ENCODE measurements around the gene ESAM.

ESAM gene, protein sequence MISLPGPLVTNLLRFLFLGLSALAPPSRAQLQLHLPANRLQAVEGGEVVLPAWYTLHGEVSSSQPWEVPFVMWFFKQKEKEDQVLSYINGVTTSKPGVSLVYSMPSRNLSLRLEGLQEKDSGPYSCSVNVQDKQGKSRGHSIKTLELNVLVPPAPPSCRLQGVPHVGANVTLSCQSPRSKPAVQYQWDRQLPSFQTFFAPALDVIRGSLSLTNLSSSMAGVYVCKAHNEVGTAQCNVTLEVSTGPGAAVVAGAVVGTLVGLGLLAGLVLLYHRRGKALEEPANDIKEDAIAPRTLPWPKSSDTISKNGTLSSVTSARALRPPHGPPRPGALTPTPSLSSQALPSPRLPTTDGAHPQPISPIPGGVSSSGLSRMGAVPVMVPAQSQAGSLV

DNA sequence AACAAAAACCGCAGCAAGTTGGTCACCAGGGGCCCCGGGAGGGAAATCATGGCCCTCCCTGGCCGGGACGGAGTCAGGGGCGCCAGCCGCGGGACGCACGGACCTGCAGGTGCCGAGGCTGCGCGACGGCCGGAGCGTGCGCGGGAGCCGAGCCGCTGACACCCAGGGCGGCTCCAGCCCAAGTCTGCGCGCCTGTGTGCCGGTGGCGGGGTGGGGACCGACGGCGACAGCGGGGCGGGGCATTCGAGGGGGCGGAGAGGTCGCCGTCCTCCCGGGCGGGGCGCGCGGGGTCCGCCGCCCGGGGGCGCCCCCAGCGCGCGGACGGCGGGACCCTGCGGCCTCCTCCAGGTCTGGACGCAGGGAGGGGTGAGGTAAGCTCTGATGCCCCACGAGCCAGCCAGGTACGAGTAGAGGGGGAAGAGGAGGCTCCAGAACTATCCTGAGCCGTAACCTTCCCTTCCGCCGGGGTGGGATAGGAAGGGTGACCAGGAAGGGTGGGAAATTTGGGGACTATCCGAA is at the start of gene ESAM:
ESAM (minus strand) TSS at position 186 of the 519 bp plus-strand sequence; CDS start at position 50, 136 bp downstream.
- peak within 1 kb of the TSS; percentile 51 for H3K4me3 ChIP-seq (ENCODE audit: low read depth, low read length)

DNA sequence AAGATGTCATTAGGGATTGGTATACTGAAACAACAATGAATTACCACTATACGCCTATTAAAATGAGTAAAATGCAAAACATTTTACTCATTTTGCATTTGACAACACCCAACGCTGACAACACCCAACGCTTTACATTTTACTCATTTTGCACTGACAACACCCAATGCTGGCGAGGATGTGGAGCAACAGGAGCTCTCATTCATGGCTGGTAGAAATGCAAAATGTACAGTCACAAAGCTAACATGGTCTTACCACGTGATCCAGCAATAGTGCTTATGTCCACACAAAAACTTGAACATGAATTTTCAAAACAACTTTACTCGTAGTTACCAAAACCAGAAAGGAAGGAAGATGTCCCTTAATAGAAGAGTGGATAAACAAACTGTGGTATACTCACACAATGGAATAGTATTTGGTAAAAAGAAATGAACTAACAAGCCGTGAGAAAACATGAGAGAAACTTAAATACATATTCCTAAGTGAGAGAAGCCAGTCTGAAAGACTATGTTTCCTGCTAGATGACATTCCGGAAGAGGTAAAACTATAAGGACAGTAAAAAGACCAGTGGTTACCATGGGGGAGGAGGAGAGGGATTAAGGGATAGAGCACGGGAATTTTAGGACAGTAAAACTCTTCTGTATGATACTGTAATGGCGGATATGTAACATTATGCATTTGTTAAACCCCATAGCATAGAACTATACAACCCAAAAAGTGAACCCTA is 49.5 kb upstream of the ESAM start:
- H3K4me3 ChIP-seq (ENCODE audit: low read depth, low read length) = no peak overlapping the region

DNA sequence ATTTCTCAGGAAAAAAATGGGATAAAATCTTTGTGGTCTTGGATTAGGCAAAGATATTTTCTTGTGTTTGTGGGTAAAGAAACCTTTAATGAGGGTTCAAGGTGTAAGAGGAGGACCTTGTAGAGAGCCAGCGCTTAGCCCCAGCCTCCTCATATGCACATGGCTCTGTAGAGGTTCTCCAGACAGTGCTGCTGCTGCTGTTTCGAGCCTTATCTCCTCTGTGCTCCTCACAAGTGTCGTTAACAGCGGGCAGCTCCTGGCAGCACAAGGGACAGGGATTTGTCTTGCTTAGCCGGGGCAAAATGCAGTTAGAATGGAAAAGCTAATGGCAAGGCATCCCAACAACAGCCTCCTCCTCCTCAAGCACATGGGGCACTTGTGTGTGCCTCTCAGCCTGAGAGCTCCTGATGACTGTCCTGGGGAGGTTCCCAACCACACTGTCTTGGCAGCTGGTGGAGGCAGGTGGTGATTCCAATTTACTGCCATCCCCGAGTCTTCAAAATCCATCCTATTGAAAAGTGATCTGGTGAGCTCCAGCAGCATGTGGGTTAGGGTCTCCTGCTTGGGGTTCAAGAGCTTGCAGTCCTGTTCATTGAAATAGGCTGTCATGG is 45.7 kb upstream of the ESAM start:
- H3K4me3 ChIP-seq (ENCODE audit: low read depth, low read length) = no peak overlapping the region

DNA sequence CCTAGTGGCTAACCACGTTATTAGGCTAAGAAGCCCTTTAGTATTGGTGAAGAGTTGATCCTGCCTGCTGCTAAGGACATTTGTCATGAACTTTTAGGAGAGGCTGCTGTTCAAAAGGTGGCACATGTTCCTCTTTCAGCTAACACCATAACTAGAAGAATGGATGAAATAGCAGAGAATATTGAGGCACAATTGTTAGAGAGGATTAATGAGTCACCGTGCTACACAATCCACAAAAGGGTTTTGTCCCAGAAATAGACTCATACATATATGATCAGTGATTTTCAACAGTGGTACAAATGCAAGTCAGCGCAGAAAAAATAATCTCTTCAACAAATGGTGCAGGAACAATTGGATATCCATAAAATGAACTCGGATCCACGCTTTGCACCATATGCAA is 45.1 kb upstream of the ESAM start:
- no peak overlapping the region for H3K4me3 ChIP-seq (ENCODE audit: low read depth, low read length)

DNA sequence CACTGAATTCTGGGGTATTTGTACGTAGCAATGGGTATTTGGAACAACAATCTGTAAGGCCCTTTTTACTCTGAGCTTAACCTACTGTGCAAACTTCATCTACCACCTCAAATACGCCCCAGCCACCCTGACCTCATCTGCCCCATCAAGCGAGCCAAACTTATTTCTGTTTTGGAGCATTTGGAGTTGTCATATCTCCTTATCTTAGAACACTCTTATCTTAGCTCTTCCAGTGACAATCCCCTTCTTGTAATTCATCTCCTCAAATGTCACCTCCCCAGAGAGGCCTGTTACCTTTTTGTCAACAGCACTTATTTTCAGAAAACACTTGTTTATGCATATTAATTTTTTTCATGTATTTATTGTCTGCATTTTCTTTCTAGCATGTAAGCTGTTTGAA is 42.8 kb upstream of the ESAM start:
- no peak overlapping the region for H3K4me3 ChIP-seq (ENCODE audit: low read depth, low read length)

DNA sequence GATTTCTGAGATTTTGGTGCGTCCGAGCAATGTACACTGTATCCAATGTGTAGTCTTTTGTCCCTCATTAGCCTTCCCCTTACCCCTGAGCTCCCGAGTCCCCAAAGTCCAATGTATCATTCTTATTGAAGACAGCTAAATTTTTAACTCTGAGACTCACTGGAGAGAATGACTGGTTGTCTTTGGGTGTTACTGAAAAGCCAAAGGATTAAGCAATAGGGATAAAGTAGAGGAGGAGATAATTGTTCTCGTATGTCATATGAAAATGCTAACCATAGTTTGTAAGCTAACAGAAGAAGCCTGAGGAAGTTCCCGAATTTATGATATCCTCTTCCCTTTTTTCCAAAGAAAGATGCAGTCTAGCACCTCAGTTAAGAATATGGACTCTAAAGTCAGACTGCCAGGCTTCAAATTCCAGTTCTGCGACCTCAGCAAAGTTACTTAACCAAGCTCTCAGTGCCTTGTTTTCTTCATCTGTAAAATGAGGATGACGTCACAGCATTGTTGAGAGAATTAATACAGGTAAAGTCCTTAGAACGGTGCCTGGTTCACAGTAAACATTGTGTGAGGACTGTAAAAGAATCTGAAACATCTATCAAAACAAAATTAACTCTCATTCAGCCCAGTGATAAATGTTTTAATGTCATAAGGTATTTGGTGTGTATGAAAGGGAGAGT is 39.7 kb upstream of the ESAM start:
- no peak overlapping the region for H3K4me3 ChIP-seq (ENCODE audit: low read depth, low read length)

DNA sequence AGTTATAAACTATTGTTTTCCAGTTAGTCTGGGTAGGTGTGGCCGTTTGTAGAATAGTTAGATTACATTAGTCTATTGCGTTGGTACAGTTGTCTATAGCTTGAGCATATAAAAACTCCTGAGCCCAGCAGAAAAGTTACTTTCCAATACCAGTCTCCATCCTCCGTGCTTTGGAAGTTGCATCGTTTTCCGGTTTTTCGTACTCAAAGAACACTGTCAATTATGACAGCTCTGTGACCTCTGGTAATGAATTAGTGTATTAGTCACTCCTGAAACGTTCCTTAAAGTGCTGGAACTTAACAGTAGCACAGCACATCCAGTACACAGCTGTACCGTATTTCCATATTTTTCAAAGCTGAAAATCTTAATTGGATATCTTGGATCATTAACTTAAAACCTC is 38.9 kb upstream of the ESAM start:
- H3K4me3 ChIP-seq (ENCODE audit: low read depth, low read length) = peak overlapping the region; percentile 86

DNA sequence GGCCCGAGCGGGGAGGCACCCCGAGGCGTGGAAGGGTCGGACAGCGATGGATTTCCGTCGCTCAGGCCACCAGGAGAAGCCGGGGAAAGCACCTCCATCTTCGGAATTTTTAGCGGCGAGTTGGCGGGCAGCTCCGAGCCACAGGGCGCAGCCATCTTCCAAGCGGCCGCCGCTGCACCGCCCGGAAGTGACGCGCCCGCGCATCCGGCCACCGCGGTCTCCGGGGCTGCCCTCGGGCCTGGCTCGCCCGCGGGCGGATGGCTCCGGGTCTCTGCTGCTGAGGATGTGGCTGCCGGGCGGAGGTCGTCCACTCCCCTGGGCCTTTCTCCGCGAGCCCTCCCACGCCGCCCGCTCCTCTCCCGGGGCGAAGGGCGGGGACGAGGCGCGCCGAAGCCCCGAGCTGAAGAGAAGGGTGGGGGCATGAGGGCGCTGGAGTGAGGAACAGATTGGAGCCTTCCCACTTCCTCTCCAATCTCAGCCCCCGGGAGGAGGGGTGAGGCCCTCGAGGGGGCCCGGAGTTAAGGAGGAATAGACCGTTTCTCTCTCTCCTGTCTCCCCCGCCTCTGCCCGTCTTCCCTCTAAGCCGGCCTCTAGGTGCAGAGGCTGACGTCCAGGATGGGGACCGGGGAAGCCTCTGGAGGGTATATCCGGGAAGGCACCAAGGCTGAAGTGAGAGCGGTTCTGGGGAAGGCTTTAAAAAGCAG is 38.3 kb upstream of the ESAM start, which contains the start of gene MSANTD2:
MSANTD2 (minus strand) TSS at position 181 of the 704 bp plus-strand sequence; CDS start at position 155, 26 bp downstream.
- H3K4me3 ChIP-seq (ENCODE audit: low read depth, low read length) = peak within 1 kb of the TSS; percentile 86

DNA sequence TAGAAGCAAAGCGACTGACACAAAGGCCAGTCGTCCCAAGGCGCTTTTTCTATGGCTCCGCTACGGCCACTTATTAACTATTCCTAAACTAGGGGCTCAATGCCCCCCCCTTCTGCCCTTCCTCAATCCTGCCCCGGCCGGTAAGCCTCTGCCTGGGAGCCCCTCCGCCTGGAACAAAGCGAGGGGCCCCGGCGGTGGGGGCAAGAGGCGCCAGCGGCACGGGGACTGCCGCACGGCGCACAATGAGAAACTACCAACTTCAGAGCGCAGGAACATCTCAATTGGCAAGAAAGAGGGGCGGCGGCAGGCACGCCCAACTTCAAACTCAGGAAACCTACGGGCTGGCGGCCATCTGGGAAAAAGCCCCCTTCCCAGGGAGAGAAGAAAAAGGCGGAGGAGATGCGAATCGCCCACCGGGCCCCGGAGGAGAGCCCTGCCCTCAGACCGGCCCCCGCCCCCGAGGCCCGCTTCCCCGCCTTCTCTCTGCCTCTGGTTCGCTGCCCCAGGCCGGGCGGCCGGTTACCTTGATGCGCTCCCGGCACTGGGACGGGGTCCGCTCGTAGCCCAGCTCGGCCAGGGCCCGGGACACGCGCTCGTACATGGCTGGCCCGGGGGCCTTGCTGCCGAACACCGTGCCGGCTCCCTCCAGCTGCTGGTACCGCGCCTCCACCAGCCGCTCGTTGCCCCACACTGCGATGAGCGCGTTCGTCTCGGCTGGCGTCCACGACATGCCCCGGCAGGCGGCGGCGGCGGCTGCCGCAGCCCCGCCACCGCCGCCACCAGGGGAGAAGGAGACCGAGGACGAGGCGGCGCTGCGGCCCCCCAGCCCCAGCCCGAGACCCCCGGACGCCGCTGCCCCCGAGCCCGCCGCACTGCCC is 37.5 kb upstream of the ESAM start:
- H3K4me3 ChIP-seq (ENCODE audit: low read depth, low read length) = peak overlapping the region; percentile 86

DNA sequence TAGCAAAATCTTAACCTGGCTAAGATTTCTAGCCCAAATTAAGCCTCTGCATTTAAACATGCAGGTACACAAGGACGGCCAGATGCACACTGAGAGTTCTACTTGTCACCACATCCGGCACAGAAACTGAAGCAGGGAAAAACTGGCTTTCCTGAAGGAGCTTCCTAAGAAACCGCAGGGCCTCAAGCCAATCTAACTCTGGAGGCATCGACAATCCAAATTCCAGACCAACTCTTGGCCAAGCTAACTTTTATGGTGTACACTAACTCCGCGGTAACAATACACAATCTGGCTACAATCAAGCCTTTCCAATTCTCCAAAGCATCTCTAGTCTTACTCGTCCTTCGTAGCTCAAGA is 36.9 kb upstream of the ESAM start:
- peak overlapping the region; percentile 86 for H3K4me3 ChIP-seq (ENCODE audit: low read depth, low read length)

DNA sequence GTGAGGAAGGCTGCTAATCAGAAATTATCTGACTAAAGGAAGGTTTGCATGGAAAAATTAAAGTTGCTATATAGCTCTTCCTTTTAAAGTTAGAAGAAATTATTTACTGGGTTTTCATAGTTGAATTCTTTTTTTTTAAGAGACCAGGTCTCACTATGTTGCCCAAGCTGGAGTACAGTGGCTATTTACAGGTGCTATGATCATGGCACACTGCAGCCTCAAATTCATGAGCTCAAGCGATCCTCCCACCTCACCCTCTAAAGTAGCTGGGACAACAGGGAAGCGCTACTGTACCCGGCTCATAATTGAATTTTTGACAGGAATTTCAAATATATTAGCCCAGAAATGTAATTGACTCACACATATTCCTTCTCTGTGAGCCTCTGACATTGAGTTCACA is 34.2 kb upstream of the ESAM start:
- H3K4me3 ChIP-seq (ENCODE audit: low read depth, low read length) = no peak overlapping the region

DNA sequence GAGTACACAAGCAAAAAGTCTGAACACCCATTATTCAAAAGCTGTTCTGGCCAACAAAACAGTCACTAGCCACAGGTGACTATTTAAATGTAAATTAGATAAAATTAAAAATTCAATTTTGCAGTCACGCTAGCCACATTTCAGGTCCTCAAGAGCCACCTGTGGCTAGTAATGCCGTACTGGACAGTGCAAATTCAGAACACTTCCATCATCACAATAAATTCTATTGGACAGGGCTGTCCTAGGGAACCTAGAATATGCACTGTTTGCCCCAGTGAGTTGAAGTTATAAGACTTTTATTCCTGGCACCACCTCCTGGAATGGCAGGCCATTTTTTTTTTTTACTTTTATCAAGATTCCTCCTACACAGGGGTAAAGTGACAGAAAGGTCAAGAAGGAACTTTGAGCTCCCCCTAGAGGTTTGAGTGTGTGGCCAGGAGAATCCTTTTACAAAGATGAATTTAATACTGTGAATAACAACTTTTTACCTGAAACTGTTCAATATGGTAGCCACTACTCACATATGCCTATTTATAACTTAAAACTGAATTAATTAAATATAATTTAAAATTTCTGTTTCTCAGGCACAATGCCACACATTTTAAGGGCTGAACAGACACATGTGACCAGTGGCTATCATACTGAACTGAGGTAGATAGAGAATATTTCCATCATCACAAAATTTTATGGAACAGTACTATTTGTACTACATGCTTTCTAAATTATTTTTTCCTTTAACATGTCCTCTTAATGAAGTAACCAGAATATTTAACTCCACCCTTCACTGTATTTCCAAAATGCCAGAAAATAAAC is 31.6 kb upstream of the ESAM start:
- no peak overlapping the region for H3K4me3 ChIP-seq (ENCODE audit: low read depth, low read length)

DNA sequence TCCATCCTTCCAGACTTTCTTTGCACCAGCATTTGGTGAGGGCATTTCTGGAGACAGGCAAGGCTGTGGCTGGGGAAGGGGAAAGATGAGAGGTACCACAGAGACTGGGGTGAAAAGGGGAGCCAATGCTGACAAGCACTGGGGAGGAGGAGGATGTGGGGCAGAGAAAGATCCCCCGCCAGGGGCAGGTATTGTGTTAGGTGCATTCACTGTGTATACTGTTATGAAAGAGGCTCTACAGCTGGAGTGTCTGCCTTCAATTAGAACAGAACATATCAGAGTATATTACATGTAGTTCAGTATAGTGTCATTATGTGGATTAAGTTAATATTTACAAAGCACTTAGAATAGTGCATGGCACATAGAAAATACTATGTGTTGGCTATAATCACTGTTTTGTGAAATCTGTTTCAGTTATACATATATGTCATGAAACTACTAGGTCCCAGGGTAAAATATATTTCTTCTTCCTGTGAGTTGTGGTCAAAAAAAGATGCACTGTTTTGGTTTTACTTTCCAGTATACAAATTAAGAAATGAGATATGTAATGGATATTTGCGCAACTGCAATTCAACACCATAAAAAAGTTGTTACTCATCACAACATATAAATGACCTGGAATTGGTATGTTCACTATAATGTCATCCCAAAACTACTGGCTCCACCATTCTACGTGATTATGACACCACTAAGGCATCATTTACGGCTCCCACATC is 29.7 kb upstream of the ESAM start:
- H3K4me3 ChIP-seq (ENCODE audit: low read depth, low read length) = no peak overlapping the region

DNA sequence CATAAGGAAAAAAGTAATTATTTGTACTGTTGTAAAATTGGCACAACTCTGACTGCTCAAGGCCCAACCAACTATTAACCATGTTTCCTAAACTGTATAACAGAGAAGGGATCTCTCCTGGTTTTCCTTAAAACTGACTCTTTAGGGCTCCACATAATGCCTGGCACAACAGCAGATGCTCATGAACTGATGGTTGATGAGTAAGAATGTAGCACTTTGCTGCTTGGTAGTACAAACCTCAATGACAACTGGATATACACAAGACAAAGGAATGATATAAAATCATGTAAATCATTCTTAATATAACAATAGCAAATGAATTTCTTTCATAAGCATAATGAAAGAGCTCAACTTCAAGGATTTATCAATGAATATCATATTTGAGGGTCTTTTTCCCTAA is 26.4 kb upstream of the ESAM start:
- no peak overlapping the region for H3K4me3 ChIP-seq (ENCODE audit: low read depth, low read length)

DNA sequence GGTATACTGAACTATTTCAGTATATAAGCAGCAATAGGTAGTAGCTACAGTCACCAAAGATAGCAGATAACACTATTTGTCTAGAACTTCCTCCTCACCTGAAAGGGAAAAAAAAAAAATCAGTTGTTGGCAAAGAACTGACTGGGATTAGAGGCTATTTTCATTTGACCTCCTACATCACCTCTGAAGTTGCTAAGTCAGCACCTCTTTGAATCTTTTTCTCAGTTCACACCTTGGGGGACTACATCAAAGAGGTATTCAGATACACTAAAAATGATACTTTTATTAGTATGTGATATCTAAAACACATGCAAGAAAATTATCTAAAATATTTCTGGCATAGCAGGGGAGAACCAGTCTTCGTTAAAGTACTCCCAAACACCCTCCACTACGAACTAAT is 22.0 kb upstream of the ESAM start:
- H3K4me3 ChIP-seq (ENCODE audit: low read depth, low read length) = no peak overlapping the region

DNA sequence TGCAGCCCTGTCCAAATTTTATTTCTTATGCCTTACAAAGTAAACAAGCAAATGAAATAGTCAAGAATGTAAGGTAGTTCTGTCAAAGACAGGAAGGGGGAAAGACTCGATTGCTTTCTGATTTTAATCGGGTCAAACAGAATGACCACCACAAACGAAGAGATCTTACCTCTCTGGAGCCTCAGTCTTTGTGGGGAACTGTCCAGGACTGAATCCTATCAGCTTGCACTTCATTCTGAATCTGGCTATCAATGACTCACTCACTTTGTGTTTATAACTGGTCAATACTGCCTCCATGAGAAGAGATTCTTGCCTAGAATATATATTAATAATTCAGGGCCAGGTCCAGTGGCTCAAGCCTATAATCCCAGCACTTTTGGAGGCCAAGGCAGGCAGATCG is 20.9 kb upstream of the ESAM start:
- no peak overlapping the region for H3K4me3 ChIP-seq (ENCODE audit: low read depth, low read length)

DNA sequence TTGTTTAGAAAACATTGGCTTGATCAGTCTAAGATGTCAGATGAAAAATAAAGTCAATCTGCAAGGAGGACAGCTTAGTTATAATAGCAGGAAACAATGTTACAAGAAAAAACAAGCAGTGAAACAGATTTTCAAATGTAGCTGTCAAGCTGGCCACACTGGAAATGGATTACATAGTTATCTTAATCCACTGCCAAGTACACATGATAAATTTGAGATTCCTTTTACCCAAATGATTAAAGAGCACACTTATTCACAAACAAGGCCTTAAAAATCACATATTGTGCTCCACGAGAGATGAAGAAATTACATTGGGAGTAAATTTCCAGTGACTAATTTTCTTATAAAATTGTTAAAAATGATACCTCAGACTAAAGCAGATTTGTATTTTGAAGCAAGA is 17.5 kb upstream of the ESAM start:
- H3K4me3 ChIP-seq (ENCODE audit: low read depth, low read length) = no peak overlapping the region

DNA sequence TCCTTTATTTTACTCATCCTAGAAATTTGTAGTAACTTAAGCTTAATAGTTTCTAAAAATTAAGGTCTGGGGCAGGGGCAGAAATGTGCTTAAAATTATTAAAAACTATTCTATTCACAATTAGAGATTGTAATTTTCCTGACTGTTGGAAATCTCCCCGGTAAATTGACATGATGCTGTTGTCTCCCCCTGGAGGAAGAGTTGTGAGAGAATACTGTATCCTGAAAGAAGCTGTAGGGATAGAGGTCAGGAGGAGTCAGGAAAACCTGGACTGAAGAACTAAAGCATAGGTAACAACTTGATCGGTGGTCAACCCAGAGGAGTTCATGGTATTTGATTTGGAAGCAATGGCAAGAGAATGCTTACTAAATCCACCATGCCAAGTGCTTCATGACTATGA is 16.2 kb upstream of the ESAM start:
- no peak overlapping the region for H3K4me3 ChIP-seq (ENCODE audit: low read depth, low read length)

Measured in iPS-11a (cell line).